ENCODE measurements around the gene TBXA2R. TPM values are rescaled to one million over a fixed set of nuclear protein-coding genes. Genes with fewer than 3 reads are reported as not detected.

The TBXA2R gene
- total and polyA plus RNA-seq, 2 of the 8 experiments (the other 6 are each of a cell fraction or from before 2014, with no cell fraction given) = 0.39 to 0.50 TPM

DNA sequence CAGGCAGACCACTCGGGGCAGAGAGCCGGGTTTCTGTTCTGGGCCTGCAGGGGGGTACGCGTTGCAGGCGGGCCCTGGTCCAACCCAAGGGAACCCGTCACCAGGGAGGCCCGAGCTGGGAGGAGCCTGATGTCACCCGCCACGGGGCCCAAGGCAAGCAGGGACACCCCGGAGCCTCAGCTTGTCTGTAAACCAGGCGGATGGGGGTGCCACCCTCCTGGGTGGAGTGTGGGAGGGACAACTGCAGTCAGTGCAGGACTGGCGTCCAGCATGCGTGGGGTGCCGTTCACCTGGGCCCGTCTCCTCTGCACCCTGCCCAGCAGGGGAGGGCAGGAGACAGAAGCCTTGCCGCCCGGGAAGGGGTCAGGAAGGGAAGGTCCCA lies 12.9 kb upstream of the TBXA2R start (continued):
- TF ChIP-seq FOSL1 (IDR thresholded peaks at IDR 0.05; ENCODE audit: insufficient read depth, low read depth, low read length) = no peak
- TF ChIP-seq, protein P1, sequence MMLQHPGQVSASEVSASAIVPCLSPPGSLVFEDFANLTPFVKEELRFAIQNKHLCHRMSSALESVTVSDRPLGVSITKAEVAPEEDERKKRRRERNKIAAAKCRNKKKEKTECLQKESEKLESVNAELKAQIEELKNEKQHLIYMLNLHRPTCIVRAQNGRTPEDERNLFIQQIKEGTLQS (IDR thresholded peaks at IDR 0.05; ENCODE audit: insufficient read depth, low read depth, low read length) = no peak
- TF ChIP-seq SAP30 (IDR thresholded peaks at IDR 0.05; ENCODE audit: insufficient read depth, insufficient replicate concordance, low read length) = no peak
- no peak for TF ChIP-seq SRF (IDR thresholded peaks at IDR 0.05; ENCODE audit: low read depth, low read length)
- TF ChIP-seq CEBPB (IDR thresholded peaks at IDR 0.05; ENCODE audit: low read depth, low read length) = no peak
- TF ChIP-seq TEAD4 (IDR thresholded peaks at IDR 0.05; ENCODE audit: low read depth, low read length) = no peak
